Uterus (tissue), 2 donors: ENCODE results near the gene CCDC136.

Source experiments
- CTCF ChIP-seq, 4 experiments: fragments of 200-600 bp in 2 of 4; fragments of 450-650 bp in 2 of 4; sonication (generic) in 2 of 4; IDR thresholded peaks; one replicate each; pipeline ENCODE4 v1.5.1; 2016 to 2019; ENCODE audit warnings: antibody characterized with exemption in 4 of 4, mild to moderate bottlenecking in 2 of 4, moderate library complexity in 1 of 4
- POLR2A ChIP-seq, 2 donors: fragments of 450-650 bp; IDR thresholded peaks; one replicate each; pipeline ENCODE4 v1.6.1; 2016; ENCODE audit warnings: antibody characterized with exemption in 2 of 2, mild to moderate bottlenecking in 1 of 2, moderate library complexity in 1 of 2

DNA sequence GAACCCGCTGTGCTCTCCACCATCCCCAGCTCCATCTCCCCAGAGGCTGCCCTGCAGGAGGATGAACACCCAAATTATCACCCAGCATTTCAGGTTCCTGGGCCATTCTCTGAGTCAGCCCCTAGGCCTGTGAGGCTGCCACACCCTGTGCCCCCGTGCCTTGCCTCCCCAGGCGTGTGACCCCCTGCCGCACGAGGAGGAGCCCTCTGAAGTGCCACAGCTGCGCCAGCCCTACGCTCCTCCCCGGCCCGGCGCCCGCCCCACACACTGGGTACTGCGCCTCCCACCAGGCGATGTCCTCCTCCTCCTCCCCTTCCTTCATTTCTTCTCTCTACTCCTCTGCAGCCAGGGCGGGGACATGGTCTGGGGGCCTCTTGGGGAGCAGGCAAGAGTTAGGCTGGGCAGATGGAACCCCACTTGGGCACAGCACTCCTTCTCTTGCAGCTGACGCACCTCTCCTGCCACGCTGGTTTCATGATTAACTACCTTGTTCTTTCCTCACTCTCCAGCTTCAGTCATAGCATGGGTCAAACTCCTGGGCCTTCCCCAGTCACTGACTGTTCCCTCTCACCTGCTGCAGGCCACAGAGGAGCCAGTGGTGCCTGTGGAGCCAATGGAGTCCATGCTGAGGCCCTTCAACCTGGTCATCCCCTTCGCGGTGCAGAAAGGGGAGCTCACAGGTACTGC lies 58.2 kb downstream of the CCDC136 start:
- TF ChIP-seq CTCF (IDR thresholded peaks at IDR 0.05) (no peak), POLR2A (IDR thresholded peaks at IDR 0.05) (no peak)
